ENCODE results near the gene PSTPIP2.

DNA sequence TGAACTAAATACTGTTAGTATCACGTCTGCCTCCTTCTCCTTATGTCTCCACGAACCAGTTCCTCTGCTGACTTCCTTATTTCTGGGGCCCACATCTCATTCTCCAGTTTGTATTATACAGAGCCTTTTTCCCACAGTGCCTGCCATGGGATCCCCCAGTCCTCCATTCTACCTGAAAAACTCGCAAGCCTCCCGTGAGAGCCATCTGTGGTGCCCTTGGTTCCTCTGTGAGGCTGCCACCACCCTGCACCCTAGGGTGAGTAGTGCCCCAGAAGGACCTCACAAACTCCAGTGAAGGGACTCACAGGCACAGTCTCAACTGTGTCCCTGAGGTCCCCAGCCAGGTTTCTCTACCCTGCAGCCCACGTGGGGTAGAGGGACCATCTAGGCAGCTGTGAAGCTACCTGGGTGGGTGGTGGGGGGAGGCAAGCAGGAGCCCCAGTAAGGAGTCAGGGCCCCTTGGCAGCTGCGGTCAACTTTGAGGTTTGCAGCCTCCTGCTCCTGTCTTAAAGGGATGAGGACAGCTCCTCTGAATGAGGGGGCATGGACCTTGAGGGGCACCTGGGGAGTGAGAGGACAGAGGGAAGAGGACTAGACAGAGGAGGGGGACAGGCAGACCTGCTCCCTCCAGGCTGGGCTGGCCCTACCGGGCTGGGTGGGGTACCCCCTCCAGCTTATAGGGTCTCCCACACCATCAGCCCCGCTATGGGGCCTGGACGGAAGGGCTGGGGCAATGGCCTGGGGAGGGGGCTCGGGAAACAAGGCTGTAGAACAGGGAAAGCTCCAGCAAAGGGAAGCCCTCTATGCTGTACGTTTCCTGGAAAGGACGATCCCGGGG, 1.0 kb downstream of the PSTPIP2 start:
- TF ChIP-seq POLR2A (IDR thresholded peaks at IDR 0.05; ENCODE audit: low read depth, low read length) (no peak), FOS (IDR thresholded peaks at IDR 0.05; ENCODE audit: low read depth, low read length) (no peak), BHLHE40 (IDR thresholded peaks at IDR 0.05; ENCODE audit: low read depth, low read length) (no peak), NFE2L2 (IDR thresholded peaks at IDR 0.05; ENCODE audit: low read depth, low read length) (no peak), SMC3 (IDR thresholded peaks at IDR 0.05; ENCODE audit: low read depth, low read length) (no peak), MXI1 (IDR thresholded peaks at IDR 0.05; ENCODE audit: borderline replicate concordance, low read depth, low read length) (no peak), RAD21 (IDR thresholded peaks at IDR 0.05; ENCODE audit: low read length) (no peak), CEBPB (IDR thresholded peaks at IDR 0.05; ENCODE audit: low read depth, low read length) (no peak)
- TF ChIP-seq, protein P1, sequence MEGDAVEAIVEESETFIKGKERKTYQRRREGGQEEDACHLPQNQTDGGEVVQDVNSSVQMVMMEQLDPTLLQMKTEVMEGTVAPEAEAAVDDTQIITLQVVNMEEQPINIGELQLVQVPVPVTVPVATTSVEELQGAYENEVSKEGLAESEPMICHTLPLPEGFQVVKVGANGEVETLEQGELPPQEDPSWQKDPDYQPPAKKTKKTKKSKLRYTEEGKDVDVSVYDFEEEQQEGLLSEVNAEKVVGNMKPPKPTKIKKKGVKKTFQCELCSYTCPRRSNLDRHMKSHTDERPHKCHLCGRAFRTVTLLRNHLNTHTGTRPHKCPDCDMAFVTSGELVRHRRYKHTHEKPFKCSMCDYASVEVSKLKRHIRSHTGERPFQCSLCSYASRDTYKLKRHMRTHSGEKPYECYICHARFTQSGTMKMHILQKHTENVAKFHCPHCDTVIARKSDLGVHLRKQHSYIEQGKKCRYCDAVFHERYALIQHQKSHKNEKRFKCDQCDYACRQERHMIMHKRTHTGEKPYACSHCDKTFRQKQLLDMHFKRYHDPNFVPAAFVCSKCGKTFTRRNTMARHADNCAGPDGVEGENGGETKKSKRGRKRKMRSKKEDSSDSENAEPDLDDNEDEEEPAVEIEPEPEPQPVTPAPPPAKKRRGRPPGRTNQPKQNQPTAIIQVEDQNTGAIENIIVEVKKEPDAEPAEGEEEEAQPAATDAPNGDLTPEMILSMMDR (conservative IDR thresholded peaks at IDR 0.05; ENCODE audit: low read depth, low read length): no peak
- TF ChIP-seq, protein P2, sequence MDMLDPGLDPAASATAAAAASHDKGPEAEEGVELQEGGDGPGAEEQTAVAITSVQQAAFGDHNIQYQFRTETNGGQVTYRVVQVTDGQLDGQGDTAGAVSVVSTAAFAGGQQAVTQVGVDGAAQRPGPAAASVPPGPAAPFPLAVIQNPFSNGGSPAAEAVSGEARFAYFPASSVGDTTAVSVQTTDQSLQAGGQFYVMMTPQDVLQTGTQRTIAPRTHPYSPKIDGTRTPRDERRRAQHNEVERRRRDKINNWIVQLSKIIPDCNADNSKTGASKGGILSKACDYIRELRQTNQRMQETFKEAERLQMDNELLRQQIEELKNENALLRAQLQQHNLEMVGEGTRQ (IDR thresholded peaks at IDR 0.05; ENCODE audit: low read depth, low read length): no peak

Measured in IMR-90 (cell line).